ENCODE results near the gene TASP1. TPM values are rescaled to one million over a fixed set of nuclear protein-coding genes. Genes with fewer than 3 reads are reported as not detected.
A peak's percentile ranks its signal among the peaks of the same experiment; 100 is the strongest.

TASP1 gene
- total RNA-seq, 2 donors from 2014 or later, result 5.2 to 7.2 TPM

- Histone ChIP-seq H3K4me3 (no peak overlapping the region), H3K27me3 (no peaks in the 10 kb centered on the region), H3K27ac (no peak overlapping the region), H3K9me3 (no peaks in the 10 kb centered on the region), H3K4me1 (no peaks in the 10 kb centered on the region), H3K36me3 (no peaks in the 10 kb centered on the region)
- no peak for DNase-seq (ENCODE audit: low spot score)
- TF ChIP-seq CTCF (IDR thresholded peaks at IDR 0.05), result no peak
Measured at GRCh38 chr20:13681248-13682125, 42.8 kb upstream of the TASP1 start.

- no peak for TF ChIP-seq CTCF (IDR thresholded peaks at IDR 0.05)
- Histone ChIP-seq H3K27me3 (no peaks in the 10 kb centered on the region), H3K9me3 (no peaks in the 10 kb centered on the region), H3K4me1 (no peaks in the 10 kb centered on the region), H3K27ac (no peak overlapping the region), H3K4me3 (no peak overlapping the region), H3K36me3 (no peaks in the 10 kb centered on the region)
- no peak for DNase-seq (ENCODE audit: low spot score)
Measured at GRCh38 chr20:13678944-13679343, 40.2 kb upstream of the TASP1 start.

- DNase-seq (ENCODE audit: low spot score), result no peak
- Histone ChIP-seq H3K27me3 (no peaks in the 10 kb centered on the region), H3K36me3 (no peaks in the 10 kb centered on the region), H3K9me3 (no peaks in the 10 kb centered on the region), H3K27ac (no peak overlapping the region), H3K4me3 (no peak overlapping the region), H3K4me1 (no peaks in the 10 kb centered on the region)
- TF ChIP-seq CTCF (IDR thresholded peaks at IDR 0.05), result no peak
Measured at GRCh38 chr20:13677241-13677640, 38.5 kb upstream of the TASP1 start.

GRCh38 chr20:13676682-13677081, 38.0 kb upstream of the TASP1 start:
- Histone ChIP-seq H3K4me3 (no peak overlapping the region), H3K36me3 (no peaks in the 10 kb centered on the region), H3K4me1 (no peaks in the 10 kb centered on the region), H3K27ac (no peak overlapping the region), H3K9me3 (no peaks in the 10 kb centered on the region), H3K27me3 (no peaks in the 10 kb centered on the region)
- no peak for DNase-seq (ENCODE audit: low spot score)
- no peak for TF ChIP-seq CTCF (IDR thresholded peaks at IDR 0.05)

- H3K9me3 ChIP-seq, result no peaks in the 10 kb centered on the region
- H3K36me3 ChIP-seq, result no peaks in the 10 kb centered on the region
- no peaks in the 10 kb centered on the region for H3K4me1 ChIP-seq
- peak overlapping the region in 1 of 2 donors; percentile 45 for H3K27ac ChIP-seq
- H3K27me3 ChIP-seq, result no peaks in the 10 kb centered on the region
- no peak overlapping the region for H3K4me3 ChIP-seq
- no peak for TF ChIP-seq CTCF (IDR thresholded peaks at IDR 0.05)
- no peak for DNase-seq (ENCODE audit: low spot score)
Measured at GRCh38 chr20:13672690-13673089, 34.0 kb upstream of the TASP1 start.
